HEK293 (cell line): ENCODE data around the gene BACH2.

Source experiments
- CTCF ChIP-seq: fragments of 450-650 bp; formaldehyde crosslinking; IDR thresholded peaks from 2 replicates; pipeline ENCODE4 v1.5.1; 2016; ENCODE audit warnings: missing biosample characterization, missing genetic modification characterization
- IKZF3 ChIP-seq: fragments of 450-650 bp; IDR thresholded peaks from 2 replicates; pipeline ENCODE4 v1.5.0; 2018; ENCODE audit warnings: missing biosample characterization, mild to moderate bottlenecking, missing genetic modification characterization, moderate library complexity
- MZF1 ChIP-seq: fragments of 450-650 bp; formaldehyde crosslinking; IDR thresholded peaks from 2 replicates; pipeline ENCODE4 v1.5.1; 2017; ENCODE audit warnings: missing biosample characterization, missing genetic modification characterization, borderline replicate concordance
- REPIN1 ChIP-seq: fragments of 450-650 bp; formaldehyde crosslinking; IDR thresholded peaks from 2 replicates; pipeline ENCODE4 v1.5.1; 2017; ENCODE audit warnings: missing biosample characterization, missing genetic modification characterization, low read depth
- REST ChIP-seq: fragments of 450-650 bp; formaldehyde crosslinking; IDR thresholded peaks from 2 replicates; pipeline ENCODE4 v1.5.1; 2016; ENCODE audit warnings: missing biosample characterization, missing genetic modification characterization
- SP3 ChIP-seq: fragments of 450-650 bp; formaldehyde crosslinking; IDR thresholded peaks from 2 replicates; pipeline ENCODE4 v1.5.1; 2016; ENCODE audit warnings: missing biosample characterization, missing genetic modification characterization
- ZFHX2 ChIP-seq: fragments of 450-650 bp; formaldehyde crosslinking; conservative IDR thresholded peaks from 2 replicates; pipeline ENCODE4 v1.5.1; 2016; ENCODE audit warnings: missing biosample characterization, missing genetic modification characterization
- ZFP3 ChIP-seq: fragments of 450-650 bp; formaldehyde crosslinking; IDR thresholded peaks from 2 replicates; pipeline ENCODE4 v1.5.1; 2016; ENCODE audit warnings: low read depth, missing biosample characterization, missing genetic modification characterization
- ZNF148 ChIP-seq: fragments of 450-650 bp; formaldehyde crosslinking; IDR thresholded peaks from 2 replicates; pipeline ENCODE4 v1.5.0; 2017; ENCODE audit warnings: missing biosample characterization, missing genetic modification characterization, borderline replicate concordance
- ZNF311 ChIP-seq: fragments of 450-650 bp; formaldehyde crosslinking; IDR thresholded peaks from 2 replicates; pipeline ENCODE4 v1.5.1; 2017; ENCODE audit warnings: missing biosample characterization, missing genetic modification characterization, borderline replicate concordance
- ZNF521 ChIP-seq: fragments of 450-650 bp; formaldehyde crosslinking; IDR thresholded peaks from 2 replicates; pipeline ENCODE4 v1.5.1; 2017; ENCODE audit warnings: missing biosample characterization, mild to moderate bottlenecking, missing genetic modification characterization
- ZSCAN23 ChIP-seq: fragments of 450-650 bp; formaldehyde crosslinking; IDR thresholded peaks from 2 replicates; pipeline ENCODE4 v1.5.1; 2016; ENCODE audit warnings: missing biosample characterization, missing genetic modification characterization

- TF ChIP-seq CTCF (tag by site-specific recombination) (no peak), ZNF311 (no peak), ZSCAN23 (tag by site-specific recombination) (no peak), MZF1 (tag by site-specific recombination) (no peak), ZFHX2 (no peak), REPIN1 (no peak), IKZF3 (no peak), REST (tag by site-specific recombination) (no peak), ZFP3 (tag by site-specific recombination) (no peak), ZNF148 (tag by site-specific recombination) (no peak), ZNF521 (no peak), SP3 (tag by site-specific recombination) (no peak)
Measured at GRCh38 chr6:89927791-89928550, 368.7 kb downstream of the BACH2 start.
